Natural killer cell (primary cell): ENCODE results near the gene KCNJ5. TPM values are rescaled to one million over a fixed set of nuclear protein-coding genes. Genes with fewer than 3 reads are reported as not detected.

Experiments used
- ATAC-seq, 3 donors: fragments of 150-1000 bp in 2 of 3; fragments of 200-7000 bp in 1 of 3; cut with Tn5 transposase; 1 replicate in 1 of 3; 2 replicates in 2 of 3; pipeline ENCODE4 v1.10.0; 2021; ENCODE audit warnings: mild to moderate bottlenecking in 2 of 3, moderate library complexity in 2 of 3
- DNase-seq, 2 donors: peaks; one replicate each; pipeline versions ENCODE4 v3.0.0 to v3.0.0-alpha.2; 2013 to 2021; ENCODE audit warnings: mixed read lengths in 1 of 2
- H3K27ac ChIP-seq: one replicate; pipeline ENCODE4 v1.5.1; 2013; ENCODE audit warnings: mild to moderate bottlenecking, low read length
- H3K27me3 ChIP-seq: one replicate; pipeline ENCODE4 v1.6.1; 2013; ENCODE audit warnings: low read length; ENCODE audit not compliant: control insufficient read depth, insufficient read depth
- H3K36me3 ChIP-seq: one replicate; pipeline ENCODE4 v1.6.1; 2013; ENCODE audit warnings: low read length; ENCODE audit not compliant: control insufficient read depth, insufficient read depth
- H3K4me1 ChIP-seq: one replicate; pipeline ENCODE4 v1.6.1; 2013; ENCODE audit warnings: low read length; ENCODE audit not compliant: control insufficient read depth, insufficient read depth
- H3K4me3 ChIP-seq: one replicate; pipeline ENCODE4 v1.5.1; 2013; ENCODE audit warnings: low read length
- H3K9me3 ChIP-seq: one replicate; pipeline ENCODE4 v1.6.1; 2013; ENCODE audit warnings: low read length; ENCODE audit not compliant: control insufficient read depth, insufficient read depth
- H3K27ac Mint-ChIP-seq, 2 donors: one replicate each; pipeline ENCODE4 v1.8.0; 2022; ENCODE audit warnings: mild to moderate bottlenecking in 2 of 2, mixed read lengths in 2 of 2, moderate library complexity in 1 of 2
- H3K27me3 Mint-ChIP-seq, 2 donors: one replicate each; pipeline ENCODE4 v1.8.0; 2022; ENCODE audit warnings: low read depth in 2 of 2, mixed read lengths in 2 of 2
- H3K36me3 Mint-ChIP-seq: one replicate; pipeline ENCODE4 v1.8.0; 2022; ENCODE audit warnings: mixed read lengths
- H3K4me1 Mint-ChIP-seq, 2 donors: one replicate each; pipeline ENCODE4 v1.8.0; 2022; ENCODE audit warnings: mixed read lengths in 2 of 2
- H3K4me3 Mint-ChIP-seq: one replicate; pipeline ENCODE4 v1.8.0; 2022; ENCODE audit warnings: mild to moderate bottlenecking, moderate library complexity, mixed read lengths
- H3K9me3 Mint-ChIP-seq, 2 donors: one replicate each; pipeline ENCODE4 v1.8.0; 2022; ENCODE audit warnings: mixed read lengths in 2 of 2
- WGBS: methylation state at CpG from one replicate; pipeline ENCODE4 v1.1.7; 2013; ENCODE audit warnings: missing lambda C conversion rate; ENCODE audit not compliant: insufficient coverage; 5-methylcytosine and 5-hydroxymethylcytosine counted together
- intact Hi-C: fragments of 100-400 bp; cut with micrococcal nuclease; formaldehyde crosslinking; loops from one replicate; pipeline ENCODE4 v1.14.2; 2022
- total RNA-seq, 4 donors: library from RNA; stranded (reverse); fragments of 120-200 nt in 1 of 4; gene quantifications; one replicate each; pipeline versions ENCODE4 v1.2.3 to v1.2.4, GENCODE V29; 2013 to 2022
- TF ChIP-seq, protein P1 (sequence below): fragments of 200-600 bp; IDR thresholded peaks from one replicate; pipeline ENCODE4 v1.8.0; 2022; ENCODE audit warnings: antibody characterized with exemption

The KCNJ5 gene
- total RNA-seq, 3 donors from 2014 or later (not counting 1 experiment from before 2014, with no cell fraction given) = 0.09 to 0.18 (median 0.15) TPM

DNA sequence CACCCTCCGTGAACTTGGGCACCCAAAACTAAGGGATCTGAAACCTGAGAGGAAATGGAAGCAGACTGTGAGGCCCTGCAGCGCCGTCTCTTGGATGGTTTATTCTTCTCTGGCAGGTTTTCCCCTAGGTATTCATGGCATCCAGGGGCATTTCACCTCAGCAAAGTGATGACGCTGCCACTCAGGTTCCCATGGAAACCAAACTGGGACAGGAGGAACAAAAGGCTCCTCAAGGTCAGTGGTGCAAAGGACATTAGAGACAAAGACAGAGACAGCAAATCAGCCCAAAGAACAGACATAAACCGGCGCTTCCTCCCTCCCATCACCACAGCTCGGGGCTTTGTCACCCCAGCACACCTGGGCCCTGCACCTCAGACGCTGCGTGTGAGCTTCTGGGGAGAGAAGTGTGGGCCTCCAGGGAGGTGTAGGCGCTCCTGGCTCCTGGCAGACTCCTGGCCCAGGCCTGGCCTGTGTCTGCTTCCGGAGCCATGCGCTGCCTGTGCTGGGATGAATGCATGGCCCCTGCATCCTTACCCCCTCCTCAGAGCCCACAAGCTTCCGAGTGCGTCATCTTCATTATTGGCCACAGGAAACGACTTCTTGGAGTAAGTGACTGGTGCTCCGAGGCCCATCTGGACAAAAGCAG is 45.6 kb downstream of the KCNJ5 start:
- H3K36me3 Mint-ChIP-seq = no peaks in the 10 kb centered on the region
- no peaks in the 10 kb centered on the region for H3K4me1 Mint-ChIP-seq
- no peak overlapping the region for H3K4me3 Mint-ChIP-seq
- ATAC-seq (no peak), DNase-seq (no peak)
- intact Hi-C loops = no loop called here
- 88% methylated on average over 16 of the region's 16 CpGs for WGBS
- TF ChIP-seq, protein P1, sequence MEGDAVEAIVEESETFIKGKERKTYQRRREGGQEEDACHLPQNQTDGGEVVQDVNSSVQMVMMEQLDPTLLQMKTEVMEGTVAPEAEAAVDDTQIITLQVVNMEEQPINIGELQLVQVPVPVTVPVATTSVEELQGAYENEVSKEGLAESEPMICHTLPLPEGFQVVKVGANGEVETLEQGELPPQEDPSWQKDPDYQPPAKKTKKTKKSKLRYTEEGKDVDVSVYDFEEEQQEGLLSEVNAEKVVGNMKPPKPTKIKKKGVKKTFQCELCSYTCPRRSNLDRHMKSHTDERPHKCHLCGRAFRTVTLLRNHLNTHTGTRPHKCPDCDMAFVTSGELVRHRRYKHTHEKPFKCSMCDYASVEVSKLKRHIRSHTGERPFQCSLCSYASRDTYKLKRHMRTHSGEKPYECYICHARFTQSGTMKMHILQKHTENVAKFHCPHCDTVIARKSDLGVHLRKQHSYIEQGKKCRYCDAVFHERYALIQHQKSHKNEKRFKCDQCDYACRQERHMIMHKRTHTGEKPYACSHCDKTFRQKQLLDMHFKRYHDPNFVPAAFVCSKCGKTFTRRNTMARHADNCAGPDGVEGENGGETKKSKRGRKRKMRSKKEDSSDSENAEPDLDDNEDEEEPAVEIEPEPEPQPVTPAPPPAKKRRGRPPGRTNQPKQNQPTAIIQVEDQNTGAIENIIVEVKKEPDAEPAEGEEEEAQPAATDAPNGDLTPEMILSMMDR = no peak
- Histone ChIP-seq H3K9me3 (no peaks in the 10 kb centered on the region), H3K4me3 (no peak overlapping the region), H3K27me3 (no peaks in the 10 kb centered on the region), H3K36me3 (no peaks in the 10 kb centered on the region), H3K27ac (no peak overlapping the region), H3K4me1 (no peaks in the 10 kb centered on the region)
- H3K27ac Mint-ChIP-seq = no peak overlapping the region
- H3K27me3 Mint-ChIP-seq = peaks cover 4 to 5% of the 10 kb centered on the region in 2 donors
- no peaks in the 10 kb centered on the region for H3K9me3 Mint-ChIP-seq

DNA sequence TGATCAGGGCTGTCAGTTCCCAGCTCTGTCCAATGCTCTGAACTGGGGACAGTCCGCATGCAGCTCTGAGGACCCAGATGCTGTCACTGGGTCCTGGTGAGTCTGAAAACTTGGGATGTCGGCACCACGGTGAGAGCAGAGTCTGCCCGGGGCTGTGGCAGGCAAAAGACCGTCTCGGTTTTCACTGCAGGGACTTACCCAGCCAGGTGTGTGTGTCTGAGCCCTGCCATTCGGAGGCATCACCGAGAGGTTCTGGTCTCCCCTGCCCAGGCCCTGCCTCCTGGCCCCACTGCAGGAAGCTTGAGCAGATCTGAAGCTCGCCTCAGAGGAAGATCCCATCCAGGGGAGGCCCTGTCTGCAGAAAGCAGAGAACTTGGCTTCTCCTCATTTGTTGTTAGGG is 46.3 kb downstream of the KCNJ5 start:
- H3K4me1 Mint-ChIP-seq = no peaks in the 10 kb centered on the region
- Histone ChIP-seq H3K4me1 (no peaks in the 10 kb centered on the region), H3K9me3 (no peaks in the 10 kb centered on the region), H3K36me3 (no peaks in the 10 kb centered on the region), H3K27ac (no peak overlapping the region), H3K27me3 (no peaks in the 10 kb centered on the region), H3K4me3 (no peak overlapping the region)
- intact Hi-C loops = no loop called here
- no peak overlapping the region for H3K27ac Mint-ChIP-seq
- 90% methylated on average over 9 of the region's 9 CpGs for WGBS
- DNase-seq (no peak), ATAC-seq (no peak)
- no peaks in the 10 kb centered on the region for H3K36me3 Mint-ChIP-seq
- no peak overlapping the region for H3K4me3 Mint-ChIP-seq
- peaks cover 0 to 4% of the 10 kb centered on the region in 2 donors for H3K27me3 Mint-ChIP-seq
- no peaks in the 10 kb centered on the region for H3K9me3 Mint-ChIP-seq
- TF ChIP-seq, protein P1 = no peak

DNA sequence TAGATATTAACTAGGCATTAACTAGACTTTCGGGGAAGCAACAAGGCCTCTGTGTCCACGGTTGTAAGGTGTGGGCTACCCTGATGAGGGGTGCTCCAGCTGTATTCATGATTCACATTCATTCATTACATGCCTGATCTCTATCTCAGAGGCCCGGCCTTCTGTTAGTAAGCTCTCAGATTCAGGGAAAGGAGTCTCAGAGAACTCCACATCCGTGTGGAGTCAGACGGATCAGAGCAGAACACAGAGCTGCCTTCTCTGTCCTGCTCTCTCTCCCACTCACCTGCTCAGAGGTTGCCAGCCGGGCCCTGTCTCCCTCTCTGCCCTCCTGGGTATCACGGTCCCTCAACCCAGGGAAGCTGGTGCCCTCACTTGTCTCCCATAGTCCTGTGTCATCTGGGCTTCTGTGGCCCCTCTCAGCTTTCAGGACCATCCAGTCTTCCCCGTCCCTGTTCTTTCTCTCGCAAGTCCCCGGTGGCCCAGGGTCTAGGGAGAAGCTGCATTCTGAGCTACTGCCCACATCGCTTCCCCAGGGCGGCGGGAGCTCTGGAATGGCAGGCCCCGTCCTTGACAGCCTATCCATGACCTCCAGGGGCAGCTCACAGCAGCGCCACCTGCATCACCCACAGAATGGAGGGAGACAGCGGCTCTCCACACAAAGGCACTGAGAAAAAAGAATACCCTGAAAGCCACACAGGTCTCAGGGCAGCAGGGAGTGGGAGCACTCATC is 47.2 kb downstream of the KCNJ5 start:
- H3K27me3 ChIP-seq = no peaks in the 10 kb centered on the region
- H3K27ac ChIP-seq = no peak overlapping the region
- no peaks in the 10 kb centered on the region for H3K9me3 Mint-ChIP-seq
- no peaks in the 10 kb centered on the region for H3K9me3 ChIP-seq
- no peaks in the 10 kb centered on the region for H3K4me1 ChIP-seq
- ATAC-seq (no peak), DNase-seq (no peak)
- H3K4me3 Mint-ChIP-seq = no peak overlapping the region
- no peaks in the 10 kb centered on the region for H3K4me1 Mint-ChIP-seq
- no peaks in the 10 kb centered on the region for H3K36me3 Mint-ChIP-seq
- no peak overlapping the region for H3K4me3 ChIP-seq
- TF ChIP-seq, protein P1 = no peak
- no peaks in the 10 kb centered on the region for H3K36me3 ChIP-seq
- peaks cover 2 to 4% of the 10 kb centered on the region in 2 donors for H3K27me3 Mint-ChIP-seq
- intact Hi-C loops = no loop called here
- WGBS = 87% methylated on average over 16 of the region's 16 CpGs
- no peak overlapping the region for H3K27ac Mint-ChIP-seq
